Activated T-helper 2 cell treated with anti-CD3 and anti-CD28 coated beads, Interferon-gamma antibody, Interleukin-2, Interleukin-4, amounts not matched to agents 10 μg/mL and 5 μg/mL and 100 μg/mL, durations not matched to agents 14 hours and 24 hours and 36 hours (primary cell): ENCODE results near the gene TTBK1. TPM values are rescaled to one million over a fixed set of nuclear protein-coding genes. Genes with fewer than 3 reads are reported as not detected.

Source experiments
- DNase-seq: peaks from one replicate; pipeline ENCODE4 v3.0.0; 2021; ENCODE audit warnings: low spot score
- H3K27ac Mint-ChIP-seq: one replicate; pipeline ENCODE4 v1.8.0; 2021; ENCODE audit warnings: mixed read lengths
- H3K27me3 Mint-ChIP-seq: one replicate; pipeline ENCODE4 v1.8.0; 2021; ENCODE audit warnings: low read depth, mixed read lengths
- H3K36me3 Mint-ChIP-seq: one replicate; pipeline ENCODE4 v1.8.0; 2021; ENCODE audit warnings: low read depth, mixed read lengths
- H3K4me1 Mint-ChIP-seq: one replicate; pipeline ENCODE4 v1.8.0; 2021; ENCODE audit warnings: low read depth, mixed read lengths
- H3K4me3 Mint-ChIP-seq: one replicate; pipeline ENCODE4 v1.8.0; 2021; ENCODE audit warnings: low read depth, mild to moderate bottlenecking, moderate library complexity, mixed read lengths
- H3K9me3 Mint-ChIP-seq: one replicate; pipeline ENCODE4 v1.8.0; 2021; ENCODE audit warnings: mixed read lengths
- intact Hi-C: fragments of 100-400 bp; cut with micrococcal nuclease; formaldehyde crosslinking; loops from one replicate; pipeline ENCODE4 v1.15.1; 2023
- total RNA-seq: library from RNA; stranded (reverse); gene quantifications from 2 replicates; pipeline ENCODE4 v1.2.3, GENCODE V29; 2022

TTBK1 gene
- total RNA-seq, 1 donor from 2014 or later = 1.5 TPM

- no peak overlapping the region for H3K27ac Mint-ChIP-seq
- H3K4me3 Mint-ChIP-seq = no peak overlapping the region
- H3K36me3 Mint-ChIP-seq = no peaks in the 10 kb centered on the region
- H3K9me3 Mint-ChIP-seq = no peaks in the 10 kb centered on the region
- H3K4me1 Mint-ChIP-seq = peaks cover 15% of the 10 kb centered on the region
- no peaks in the 10 kb centered on the region for H3K27me3 Mint-ChIP-seq
- DNase-seq = no peak
- intact Hi-C loops = loop anchor here (5.0 kb wide), 1 partner anchor 136 kb away; no protein-coding TSS in a partner anchor
These were observed 17.9 kb downstream of the TTBK1 start for GRCh38 chr6:43261198-43261597.

GRCh38 chr6:43262000-43262779 lies 18.9 kb downstream of the TTBK1 start:
- DNase-seq = no peak
- H3K4me1 Mint-ChIP-seq = peaks cover 9% of the 10 kb centered on the region
- H3K27me3 Mint-ChIP-seq = peaks cover under 1% of the 10 kb centered on the region
- H3K27ac Mint-ChIP-seq = no peak overlapping the region
- no peak overlapping the region for H3K4me3 Mint-ChIP-seq
- intact Hi-C loops = loop anchor here (5.0 kb wide), 1 partner anchor 135 kb away; no protein-coding TSS in a partner anchor
- no peaks in the 10 kb centered on the region for H3K9me3 Mint-ChIP-seq
- no peaks in the 10 kb centered on the region for H3K36me3 Mint-ChIP-seq

- Mint-ChIP-seq H3K36me3 (no peaks in the 10 kb centered on the region), H3K4me1 (peaks cover 2% of the 10 kb centered on the region), H3K9me3 (no peaks in the 10 kb centered on the region), H3K27me3 (peaks cover 4% of the 10 kb centered on the region), H3K27ac (no peak overlapping the region), H3K4me3 (no peak overlapping the region)
- DNase-seq = no peak
- intact Hi-C loops = loop anchor here (1.0 to 5.0 kb wide), 2 partner anchors 134 to 243 kb away; no protein-coding TSS in a partner anchor
These were observed 19.6 kb downstream of the TTBK1 start for GRCh38 chr6:43262780-43263313.

GRCh38 chr6:43263314-43264178 lies 20.3 kb downstream of the TTBK1 start:
- DNase-seq = peak; percentile 60
- Mint-ChIP-seq H3K27ac (no peak overlapping the region), H3K9me3 (no peaks in the 10 kb centered on the region), H3K4me1 (no peaks in the 10 kb centered on the region), H3K36me3 (no peaks in the 10 kb centered on the region), H3K27me3 (peaks cover 4% of the 10 kb centered on the region), H3K4me3 (no peak overlapping the region)
- intact Hi-C loops = loop anchor here (1.0 to 5.0 kb wide), 2 partner anchors 134 to 243 kb away; no protein-coding TSS in a partner anchor

GRCh38 chr6:43264599-43265145 lies 21.4 kb downstream of the TTBK1 start:
- Mint-ChIP-seq H3K36me3 (no peaks in the 10 kb centered on the region), H3K27me3 (peaks cover 11% of the 10 kb centered on the region), H3K4me3 (no peak overlapping the region), H3K4me1 (peaks cover 4% of the 10 kb centered on the region), H3K9me3 (no peaks in the 10 kb centered on the region), H3K27ac (no peak overlapping the region)
- intact Hi-C loops = loop anchor here (5.0 kb wide), 1 partner anchor 133 kb away; no protein-coding TSS in a partner anchor
- no peak for DNase-seq

- peaks cover 4% of the 10 kb centered on the region for H3K4me1 Mint-ChIP-seq
- no peaks in the 10 kb centered on the region for H3K9me3 Mint-ChIP-seq
- H3K4me3 Mint-ChIP-seq = no peak overlapping the region
- H3K36me3 Mint-ChIP-seq = no peaks in the 10 kb centered on the region
- DNase-seq = no peak
- H3K27ac Mint-ChIP-seq = no peak overlapping the region
- peaks cover 16% of the 10 kb centered on the region for H3K27me3 Mint-ChIP-seq
- intact Hi-C loops = no loop called here
These were observed 22.3 kb downstream of the TTBK1 start for GRCh38 chr6:43265564-43265963.

- Mint-ChIP-seq H3K4me3 (no peak overlapping the region), H3K9me3 (no peaks in the 10 kb centered on the region), H3K36me3 (no peaks in the 10 kb centered on the region), H3K27me3 (peaks cover 25% of the 10 kb centered on the region), H3K27ac (no peak overlapping the region), H3K4me1 (peaks cover 4% of the 10 kb centered on the region)
- intact Hi-C loops = no loop called here
- DNase-seq = no peak
These were observed 24.5 kb downstream of the TTBK1 start for GRCh38 chr6:43267619-43268354.

- no peak overlapping the region for H3K27ac Mint-ChIP-seq
- no peaks in the 10 kb centered on the region for H3K9me3 Mint-ChIP-seq
- intact Hi-C loops = no loop called here
- peaks cover 4% of the 10 kb centered on the region for H3K4me1 Mint-ChIP-seq
- peaks cover 30% of the 10 kb centered on the region for H3K27me3 Mint-ChIP-seq
- H3K36me3 Mint-ChIP-seq = no peaks in the 10 kb centered on the region
- no peak for DNase-seq
- H3K4me3 Mint-ChIP-seq = no peak overlapping the region
These were observed 25.0 kb downstream of the TTBK1 start for GRCh38 chr6:43268355-43268700.

GRCh38 chr6:43268782-43269272 lies 25.5 kb downstream of the TTBK1 start:
- Mint-ChIP-seq H3K4me1 (peaks cover 4% of the 10 kb centered on the region), H3K9me3 (no peaks in the 10 kb centered on the region), H3K4me3 (peak overlapping the region; percentile 66), H3K36me3 (no peaks in the 10 kb centered on the region), H3K27ac (no peak overlapping the region), H3K27me3 (peaks cover 35% of the 10 kb centered on the region)
- intact Hi-C loops = no loop called here
- DNase-seq = no peak

GRCh38 chr6:43269273-43270007 lies 26.2 kb downstream of the TTBK1 start:
- no peaks in the 10 kb centered on the region for H3K36me3 Mint-ChIP-seq
- intact Hi-C loops = no loop called here
- H3K27me3 Mint-ChIP-seq = peaks cover 41% of the 10 kb centered on the region
- no peak overlapping the region for H3K27ac Mint-ChIP-seq
- peak overlapping the region; percentile 66 for H3K4me3 Mint-ChIP-seq
- no peaks in the 10 kb centered on the region for H3K9me3 Mint-ChIP-seq
- H3K4me1 Mint-ChIP-seq = peaks cover 9% of the 10 kb centered on the region
- DNase-seq = peak; percentile 20

- intact Hi-C loops = no loop called here
- no peaks in the 10 kb centered on the region for H3K9me3 Mint-ChIP-seq
- no peak overlapping the region for H3K27ac Mint-ChIP-seq
- H3K36me3 Mint-ChIP-seq = no peaks in the 10 kb centered on the region
- no peak for DNase-seq
- peaks cover 49% of the 10 kb centered on the region for H3K27me3 Mint-ChIP-seq
- H3K4me1 Mint-ChIP-seq = peaks cover 14% of the 10 kb centered on the region
- no peak overlapping the region for H3K4me3 Mint-ChIP-seq
These were observed 28.0 kb downstream of the TTBK1 start for GRCh38 chr6:43271103-43271815.
